Thyroid gland (tissue), 4 donors: ENCODE measurements around the gene CCM2. TPM values are rescaled to one million over a fixed set of nuclear protein-coding genes. Genes with fewer than 3 reads are reported as not detected.

Experiments
- DNase-seq, 2 donors: peaks; one replicate each; pipeline ENCODE4 v3.0.0-alpha.2; 2019
- H3K27ac ChIP-seq, 3 donors: fragments of 200-600 bp; sonication (generic); 1 replicate in 2 of 3; 2 replicates in 1 of 3; pipeline ENCODE4 v1.5.1; 2016 to 2019; ENCODE audit warnings: mild to moderate bottlenecking in 1 of 3, moderate library complexity in 1 of 3
- H3K27me3 ChIP-seq: fragments of 200-600 bp; sonication (generic); one replicate; pipeline ENCODE4 v1.5.1; 2019
- H3K36me3 ChIP-seq, 2 donors: fragments of 200-600 bp; sonication (generic); one replicate each; pipeline ENCODE4 v1.5.1; 2016 to 2019
- H3K4me1 ChIP-seq, 2 donors: fragments of 200-600 bp; sonication (generic); one replicate each; pipeline ENCODE4 v1.5.1; 2017 to 2019
- H3K4me3 ChIP-seq, 3 donors: fragments of 200-600 bp; sonication (generic); replicated peaks in 1 of 3; 1 replicate in 2 of 3; 2 replicates in 1 of 3; pipeline ENCODE4 v1.5.1; 2016; ENCODE audit warnings: mild to moderate bottlenecking in 1 of 3
- H3K9me3 ChIP-seq: fragments of 200-600 bp; sonication (generic); one replicate; pipeline ENCODE4 v1.5.1; 2017
- POLR2A ChIP-seq, 2 donors: fragments of 450-650 bp; IDR thresholded peaks; one replicate each; pipeline ENCODE4 v1.6.1; 2017; ENCODE audit warnings: antibody characterized with exemption in 2 of 2, mild to moderate bottlenecking in 2 of 2, moderate library complexity in 1 of 2
- WGBS, 2 donors: methylation state at CpG; one replicate each; pipeline ENCODE4 v1.1.5; 2017; 5-methylcytosine and 5-hydroxymethylcytosine counted together
- intact Hi-C: fragments of 100-400 bp; cut with DNase I; formaldehyde crosslinking; loops from one replicate; pipeline ENCODE4 v1.15.1; 2023
- total RNA-seq, 4 donors: library from RNA; depleted of rRNA; stranded (reverse); fragments of >200 nt; gene quantifications; one replicate each; pipeline ENCODE4 v1.2.3, GENCODE V29; 2016
- TF ChIP-seq, protein P1 (sequence below), 6 experiments: fragments of 200-600 bp in 3 of 6; fragments of 450-650 bp in 3 of 6; sonication (generic) in 3 of 6; IDR thresholded peaks; one replicate each; pipeline ENCODE4 v1.5.1; 2016 to 2019; ENCODE audit warnings: antibody characterized with exemption in 6 of 6, mild to moderate bottlenecking in 2 of 6, inconsistent platforms in 1 of 6, moderate library complexity in 1 of 6

CCM2 gene
- total RNA-seq = 10 to 100 TPM; 19.4 to 29.2 (median 24.3) TPM

DNA sequence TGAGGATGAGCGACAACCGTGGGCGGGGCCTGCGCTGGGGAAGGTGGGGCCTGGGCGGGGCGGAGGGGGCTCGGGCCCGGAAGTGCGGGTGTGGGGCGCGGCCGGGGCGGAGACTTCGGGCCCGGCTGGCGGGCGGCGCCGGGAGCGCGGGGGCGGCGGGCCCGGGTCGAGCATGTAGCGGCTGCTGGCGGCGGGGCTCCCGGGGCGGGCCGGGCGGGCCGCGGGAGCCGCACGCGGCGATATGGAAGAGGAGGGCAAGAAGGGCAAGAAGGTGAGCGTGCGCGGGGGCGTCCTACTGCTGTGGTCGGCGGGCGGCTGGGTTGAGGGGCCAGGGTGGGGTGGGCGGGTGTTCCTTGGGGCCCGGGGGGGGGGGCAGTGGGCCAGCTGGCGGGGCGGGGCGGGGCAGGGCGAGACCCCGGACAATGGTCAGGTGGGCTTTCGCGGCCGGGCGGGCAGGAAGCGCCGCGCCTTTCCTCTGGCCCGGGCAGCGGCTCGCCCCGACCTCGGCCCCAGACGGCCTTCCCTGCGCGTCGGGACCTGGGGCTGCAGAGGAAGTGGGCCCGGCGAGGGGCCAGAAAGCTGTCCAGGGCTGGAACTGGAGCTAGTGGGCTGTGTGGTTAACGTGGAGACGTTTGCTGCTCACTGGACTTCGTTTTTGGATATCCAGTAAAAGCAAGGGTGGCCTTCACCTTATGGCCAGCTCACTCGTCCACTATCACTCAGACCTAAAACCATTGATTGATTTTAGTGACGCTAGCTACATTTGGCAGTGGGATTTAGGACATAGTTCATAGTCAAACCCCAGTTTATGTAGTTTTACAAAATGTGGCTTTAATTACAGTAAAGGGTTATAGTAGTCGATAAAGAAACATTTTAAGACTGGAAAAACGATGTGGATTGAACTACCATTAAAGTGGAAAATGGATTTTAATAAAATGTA lies at the start of gene CCM2:
Gene CCM2 (plus strand): TSS at position 109 of the 940 bp plus-strand sequence. CDS start 133 bp downstream, at position 242.
- H3K4me3 ChIP-seq = peak within 1 kb of the TSS; percentile 48 to 75 (median 70)
- H3K9me3 ChIP-seq = no peaks in the 10 kb centered on the region
- TF ChIP-seq, protein P1, sequence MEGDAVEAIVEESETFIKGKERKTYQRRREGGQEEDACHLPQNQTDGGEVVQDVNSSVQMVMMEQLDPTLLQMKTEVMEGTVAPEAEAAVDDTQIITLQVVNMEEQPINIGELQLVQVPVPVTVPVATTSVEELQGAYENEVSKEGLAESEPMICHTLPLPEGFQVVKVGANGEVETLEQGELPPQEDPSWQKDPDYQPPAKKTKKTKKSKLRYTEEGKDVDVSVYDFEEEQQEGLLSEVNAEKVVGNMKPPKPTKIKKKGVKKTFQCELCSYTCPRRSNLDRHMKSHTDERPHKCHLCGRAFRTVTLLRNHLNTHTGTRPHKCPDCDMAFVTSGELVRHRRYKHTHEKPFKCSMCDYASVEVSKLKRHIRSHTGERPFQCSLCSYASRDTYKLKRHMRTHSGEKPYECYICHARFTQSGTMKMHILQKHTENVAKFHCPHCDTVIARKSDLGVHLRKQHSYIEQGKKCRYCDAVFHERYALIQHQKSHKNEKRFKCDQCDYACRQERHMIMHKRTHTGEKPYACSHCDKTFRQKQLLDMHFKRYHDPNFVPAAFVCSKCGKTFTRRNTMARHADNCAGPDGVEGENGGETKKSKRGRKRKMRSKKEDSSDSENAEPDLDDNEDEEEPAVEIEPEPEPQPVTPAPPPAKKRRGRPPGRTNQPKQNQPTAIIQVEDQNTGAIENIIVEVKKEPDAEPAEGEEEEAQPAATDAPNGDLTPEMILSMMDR (IDR thresholded peaks at IDR 0.05) = no peak
- peak in 1 of 2 donors; percentile 55 for TF ChIP-seq POLR2A (IDR thresholded peaks at IDR 0.05)
- no peaks in the 10 kb centered on the region for H3K27me3 ChIP-seq
- 1 to 5% methylated on average over 7 to 12 of the region's 77 CpGs for WGBS, 2 donors
- H3K27ac ChIP-seq = peak within 1 kb of the TSS; percentile 44 to 74 (median 59)
- H3K36me3 ChIP-seq = no peaks in the 10 kb centered on the region
- intact Hi-C loops = no loop called here
- H3K4me1 ChIP-seq = peaks cover 6 to 36% of the 10 kb centered on the region in 2 donors
- DNase-seq = peak; percentile 48 to 54

DNA sequence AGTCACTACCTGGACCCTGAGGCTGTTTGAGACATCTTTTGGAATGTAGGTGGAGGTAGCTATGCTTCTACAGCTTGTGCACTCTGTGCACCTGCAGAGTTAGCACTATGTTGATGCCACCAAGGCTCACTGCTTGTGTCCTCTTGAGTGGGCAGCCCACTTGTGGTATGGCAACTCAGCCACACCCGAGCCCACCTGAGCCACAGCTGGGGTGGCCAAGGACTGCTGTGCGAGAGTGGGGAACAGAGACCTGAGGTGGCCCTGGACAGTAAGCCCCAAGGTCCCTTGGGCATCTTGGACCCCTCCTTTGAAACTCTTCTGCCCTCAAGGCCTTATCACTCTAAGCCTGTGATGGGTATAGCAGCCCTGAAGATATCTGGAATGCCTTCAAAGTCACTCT lies 46.8 kb upstream of the CCM2 start:
- WGBS, 2 donors = 60% methylated on average over 1 of the region's 2 CpGs; no CpG with 5 or more reads in 1 of the 2 donors
- no peaks in the 10 kb centered on the region for H3K36me3 ChIP-seq
- H3K27me3 ChIP-seq = no peaks in the 10 kb centered on the region
- TF ChIP-seq, protein P1 (IDR thresholded peaks at IDR 0.05) = no peak
- TF ChIP-seq POLR2A (IDR thresholded peaks at IDR 0.05) = no peak
- intact Hi-C loops = no loop called here
- DNase-seq = no peak
- no peak overlapping the region for H3K4me3 ChIP-seq
- no peak overlapping the region for H3K27ac ChIP-seq
- no peaks in the 10 kb centered on the region for H3K9me3 ChIP-seq
- H3K4me1 ChIP-seq = no peaks in the 10 kb centered on the region

DNA sequence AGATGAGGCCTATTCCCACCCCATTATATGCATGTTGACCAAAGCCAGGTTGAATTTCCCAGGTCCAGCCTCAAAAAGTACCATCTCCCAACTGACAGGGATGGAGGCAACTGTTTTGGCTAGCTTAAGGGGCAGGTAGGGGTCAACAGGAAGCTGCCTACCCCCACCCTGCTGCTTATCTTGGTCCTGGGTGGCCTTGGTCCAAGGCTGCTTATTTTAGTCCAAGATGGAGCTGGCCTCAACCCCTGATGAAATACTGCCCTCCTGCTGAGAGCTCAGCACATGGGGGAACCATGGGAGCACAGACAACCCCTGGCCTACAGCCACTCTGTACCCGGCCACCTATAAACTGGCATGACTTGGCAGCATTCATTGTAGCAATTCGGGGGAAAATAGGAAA lies 44.3 kb upstream of the CCM2 start:
- no peak for DNase-seq
- no peaks in the 10 kb centered on the region for H3K36me3 ChIP-seq
- H3K9me3 ChIP-seq = no peaks in the 10 kb centered on the region
- no peaks in the 10 kb centered on the region for H3K27me3 ChIP-seq
- intact Hi-C loops = no loop called here
- no peaks in the 10 kb centered on the region for H3K4me1 ChIP-seq
- no peak overlapping the region for H3K27ac ChIP-seq
- H3K4me3 ChIP-seq = no peak overlapping the region
- 70 to 89% methylated on average over 2 of the region's 2 CpGs for WGBS, 2 donors
- TF ChIP-seq, protein P1 (IDR thresholded peaks at IDR 0.05) = no peak
- no peak for TF ChIP-seq POLR2A (IDR thresholded peaks at IDR 0.05)

DNA sequence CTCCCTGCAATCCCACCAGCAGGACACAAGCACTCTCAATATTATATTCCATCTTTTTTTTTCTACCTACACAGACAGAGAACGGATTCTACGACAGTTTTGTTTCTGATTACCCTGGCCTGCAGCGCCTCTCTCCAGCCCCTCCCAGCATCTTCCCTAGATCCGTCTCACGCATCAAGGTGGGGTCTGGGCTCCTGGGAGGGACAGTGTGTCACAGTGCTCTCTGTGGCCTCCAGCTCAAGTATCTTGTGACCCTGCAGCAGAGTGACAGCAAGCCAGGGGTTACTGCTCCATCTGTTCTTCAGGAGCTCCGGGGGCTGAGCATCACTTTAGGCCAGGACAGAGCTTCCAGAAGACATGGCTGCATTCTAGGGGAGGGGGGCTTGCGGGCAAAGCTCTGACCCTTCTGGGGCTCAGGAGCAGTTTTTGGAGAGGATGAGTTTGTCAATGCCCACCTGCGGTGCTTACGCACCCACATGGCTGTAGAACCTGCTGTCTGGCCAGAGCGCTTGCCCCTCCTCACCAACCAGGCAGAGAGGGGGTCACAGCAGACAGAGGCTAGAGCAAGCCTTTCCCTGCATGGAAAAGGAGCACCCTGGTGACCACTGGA lies 43.7 kb upstream of the CCM2 start:
- Histone ChIP-seq H3K4me1 (no peaks in the 10 kb centered on the region), H3K4me3 (no peak overlapping the region), H3K9me3 (no peaks in the 10 kb centered on the region), H3K36me3 (no peaks in the 10 kb centered on the region), H3K27ac (no peak overlapping the region), H3K27me3 (no peaks in the 10 kb centered on the region)
- no peak for DNase-seq
- intact Hi-C loops = no loop called here
- TF ChIP-seq POLR2A (IDR thresholded peaks at IDR 0.05) = no peak
- TF ChIP-seq, protein P1 (IDR thresholded peaks at IDR 0.05) = no peak
- WGBS, 2 donors = 89 to 92% methylated on average over 10 of the region's 10 CpGs
